Natural killer cell (primary cell): ENCODE results near the gene GRIN1. TPM values are rescaled to one million over a fixed set of nuclear protein-coding genes. Genes with fewer than 3 reads are reported as not detected.
A peak's percentile ranks its signal among the peaks of the same experiment; 100 is the strongest.

ENCODE experiments used
- ATAC-seq, 3 donors: fragments of 150-1000 bp in 2 of 3; fragments of 200-7000 bp in 1 of 3; cut with Tn5 transposase; 1 replicate in 1 of 3; 2 replicates in 2 of 3; pipeline ENCODE4 v1.10.0; 2021; ENCODE audit warnings: mild to moderate bottlenecking in 2 of 3, moderate library complexity in 2 of 3
- DNase-seq, 2 donors: peaks; one replicate each; pipeline versions ENCODE4 v3.0.0 to v3.0.0-alpha.2; 2013 to 2021; ENCODE audit warnings: mixed read lengths in 1 of 2
- H3K27ac ChIP-seq: one replicate; pipeline ENCODE4 v1.5.1; 2013; ENCODE audit warnings: mild to moderate bottlenecking, low read length
- H3K27me3 ChIP-seq: one replicate; pipeline ENCODE4 v1.6.1; 2013; ENCODE audit warnings: low read length; ENCODE audit not compliant: control insufficient read depth, insufficient read depth
- H3K36me3 ChIP-seq: one replicate; pipeline ENCODE4 v1.6.1; 2013; ENCODE audit warnings: low read length; ENCODE audit not compliant: control insufficient read depth, insufficient read depth
- H3K4me1 ChIP-seq: one replicate; pipeline ENCODE4 v1.6.1; 2013; ENCODE audit warnings: low read length; ENCODE audit not compliant: control insufficient read depth, insufficient read depth
- H3K4me3 ChIP-seq: one replicate; pipeline ENCODE4 v1.5.1; 2013; ENCODE audit warnings: low read length
- H3K9me3 ChIP-seq: one replicate; pipeline ENCODE4 v1.6.1; 2013; ENCODE audit warnings: low read length; ENCODE audit not compliant: control insufficient read depth, insufficient read depth
- H3K27ac Mint-ChIP-seq, 2 donors: one replicate each; pipeline ENCODE4 v1.8.0; 2022; ENCODE audit warnings: mild to moderate bottlenecking in 2 of 2, mixed read lengths in 2 of 2, moderate library complexity in 1 of 2
- H3K27me3 Mint-ChIP-seq, 2 donors: one replicate each; pipeline ENCODE4 v1.8.0; 2022; ENCODE audit warnings: low read depth in 2 of 2, mixed read lengths in 2 of 2
- H3K36me3 Mint-ChIP-seq: one replicate; pipeline ENCODE4 v1.8.0; 2022; ENCODE audit warnings: mixed read lengths
- H3K4me1 Mint-ChIP-seq, 2 donors: one replicate each; pipeline ENCODE4 v1.8.0; 2022; ENCODE audit warnings: mixed read lengths in 2 of 2
- H3K4me3 Mint-ChIP-seq: one replicate; pipeline ENCODE4 v1.8.0; 2022; ENCODE audit warnings: mild to moderate bottlenecking, moderate library complexity, mixed read lengths
- H3K9me3 Mint-ChIP-seq, 2 donors: one replicate each; pipeline ENCODE4 v1.8.0; 2022; ENCODE audit warnings: mixed read lengths in 2 of 2
- WGBS: methylation state at CpG from one replicate; pipeline ENCODE4 v1.1.7; 2013; ENCODE audit warnings: missing lambda C conversion rate; ENCODE audit not compliant: insufficient coverage; 5-methylcytosine and 5-hydroxymethylcytosine counted together
- intact Hi-C: fragments of 100-400 bp; cut with micrococcal nuclease; formaldehyde crosslinking; loops from one replicate; pipeline ENCODE4 v1.14.2; 2022
- total RNA-seq, 4 donors: library from RNA; stranded (reverse); fragments of 120-200 nt in 1 of 4; gene quantifications; one replicate each; pipeline versions ENCODE4 v1.2.3 to v1.2.4, GENCODE V29; 2013 to 2022
- TF ChIP-seq, protein P1 (sequence below): fragments of 200-600 bp; IDR thresholded peaks from one replicate; pipeline ENCODE4 v1.8.0; 2022; ENCODE audit warnings: antibody characterized with exemption

The GRIN1 gene
- total RNA-seq, 3 donors from 2014 or later (not counting 1 experiment from before 2014, with no cell fraction given) = not detected

DNA sequence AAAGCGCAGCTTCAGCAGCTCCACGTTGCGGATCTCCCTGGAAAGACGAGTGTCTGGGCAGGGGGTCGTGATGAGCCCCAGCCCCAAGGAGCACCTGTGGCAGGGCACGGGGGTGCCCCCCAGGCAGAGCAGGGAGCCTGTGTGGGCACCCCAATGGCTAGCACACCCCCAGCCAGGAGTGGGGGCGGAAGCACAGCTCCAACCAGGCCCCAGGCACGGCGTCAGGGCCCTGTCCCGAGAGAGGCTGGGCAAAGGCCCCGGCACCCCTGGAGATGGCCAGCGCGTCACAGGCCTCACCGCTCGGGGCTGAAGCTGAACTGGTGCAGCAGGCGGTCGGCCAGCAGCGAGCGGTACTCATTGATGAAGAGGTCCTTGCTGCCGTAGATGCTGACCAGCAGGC lies 41.5 kb downstream of the GRIN1 start:
- peaks cover 63% of the 10 kb centered on the region for H3K36me3 ChIP-seq
- H3K9me3 ChIP-seq = no peaks in the 10 kb centered on the region
- H3K27me3 ChIP-seq = no peaks in the 10 kb centered on the region
- no peak overlapping the region for H3K27ac ChIP-seq
- H3K9me3 Mint-ChIP-seq = no peaks in the 10 kb centered on the region
- TF ChIP-seq, protein P1, sequence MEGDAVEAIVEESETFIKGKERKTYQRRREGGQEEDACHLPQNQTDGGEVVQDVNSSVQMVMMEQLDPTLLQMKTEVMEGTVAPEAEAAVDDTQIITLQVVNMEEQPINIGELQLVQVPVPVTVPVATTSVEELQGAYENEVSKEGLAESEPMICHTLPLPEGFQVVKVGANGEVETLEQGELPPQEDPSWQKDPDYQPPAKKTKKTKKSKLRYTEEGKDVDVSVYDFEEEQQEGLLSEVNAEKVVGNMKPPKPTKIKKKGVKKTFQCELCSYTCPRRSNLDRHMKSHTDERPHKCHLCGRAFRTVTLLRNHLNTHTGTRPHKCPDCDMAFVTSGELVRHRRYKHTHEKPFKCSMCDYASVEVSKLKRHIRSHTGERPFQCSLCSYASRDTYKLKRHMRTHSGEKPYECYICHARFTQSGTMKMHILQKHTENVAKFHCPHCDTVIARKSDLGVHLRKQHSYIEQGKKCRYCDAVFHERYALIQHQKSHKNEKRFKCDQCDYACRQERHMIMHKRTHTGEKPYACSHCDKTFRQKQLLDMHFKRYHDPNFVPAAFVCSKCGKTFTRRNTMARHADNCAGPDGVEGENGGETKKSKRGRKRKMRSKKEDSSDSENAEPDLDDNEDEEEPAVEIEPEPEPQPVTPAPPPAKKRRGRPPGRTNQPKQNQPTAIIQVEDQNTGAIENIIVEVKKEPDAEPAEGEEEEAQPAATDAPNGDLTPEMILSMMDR = no peak
- peaks cover 5% of the 10 kb centered on the region for H3K4me1 ChIP-seq
- intact Hi-C loops = no loop called here
- WGBS = 97% methylated on average over 20 of the region's 20 CpGs
- no peaks in the 10 kb centered on the region for H3K36me3 Mint-ChIP-seq
- H3K27ac Mint-ChIP-seq = no peak overlapping the region
- H3K4me1 Mint-ChIP-seq = peaks cover 0 to 9% of the 10 kb centered on the region in 2 donors
- no peak overlapping the region for H3K4me3 ChIP-seq
- DNase-seq (no peak), ATAC-seq (no peak)
- no peak overlapping the region for H3K4me3 Mint-ChIP-seq
- no peaks in the 10 kb centered on the region for H3K27me3 Mint-ChIP-seq

DNA sequence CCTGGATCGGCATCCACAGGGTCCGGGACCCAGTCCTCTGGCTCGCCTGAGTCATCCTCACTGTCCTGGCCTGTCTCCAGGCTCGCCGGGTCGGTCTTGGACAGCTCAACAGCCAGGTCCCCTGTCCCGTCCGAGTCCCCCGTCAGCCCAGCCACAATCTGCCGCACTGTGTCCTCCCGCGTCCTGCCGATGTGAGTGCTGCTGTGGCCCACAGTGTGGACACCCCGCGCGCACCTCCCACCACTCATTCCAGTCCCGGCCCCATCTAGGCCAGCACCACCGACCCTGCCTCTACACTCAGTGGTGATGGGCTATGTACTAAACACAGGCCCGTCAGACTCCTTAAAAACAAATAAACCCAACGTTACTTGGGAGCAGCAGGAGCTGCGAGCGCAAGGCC lies 42.7 kb downstream of the GRIN1 start:
- Mint-ChIP-seq H3K36me3 (no peaks in the 10 kb centered on the region), H3K27ac (no peak overlapping the region), H3K4me3 (peak overlapping the region; percentile 57), H3K27me3 (no peaks in the 10 kb centered on the region), H3K9me3 (no peaks in the 10 kb centered on the region), H3K4me1 (peaks cover 2 to 9% of the 10 kb centered on the region in 2 donors)
- H3K27ac ChIP-seq = no peak overlapping the region
- H3K27me3 ChIP-seq = no peaks in the 10 kb centered on the region
- intact Hi-C loops = no loop called here
- no peak for DNase-seq
- H3K9me3 ChIP-seq = no peaks in the 10 kb centered on the region
- H3K36me3 ChIP-seq = peaks cover 70% of the 10 kb centered on the region
- H3K4me3 ChIP-seq = no peak overlapping the region
- TF ChIP-seq, protein P1 = no peak
- H3K4me1 ChIP-seq = peaks cover 15% of the 10 kb centered on the region
- ATAC-seq = no peak
- 98% methylated on average over 22 of the region's 22 CpGs for WGBS

DNA sequence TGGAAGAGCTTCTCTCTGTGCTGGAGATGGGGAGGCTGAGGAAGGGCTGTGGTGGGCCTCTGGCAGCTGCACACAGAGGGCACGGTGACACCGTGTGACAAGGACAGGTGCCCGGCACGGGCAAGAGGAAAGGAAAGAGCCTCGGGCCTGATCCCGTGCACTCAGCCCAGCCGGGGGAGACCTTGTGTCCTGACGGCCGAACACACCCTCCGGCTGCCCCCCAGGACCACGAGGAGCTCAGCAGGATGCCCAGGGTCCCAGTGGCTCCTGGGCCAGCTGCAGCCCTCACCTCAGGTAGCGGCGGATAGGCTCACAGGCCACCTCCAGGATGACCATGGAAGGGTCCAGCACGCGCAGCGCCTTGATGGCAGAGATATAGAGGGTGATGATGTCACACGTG lies 43.9 kb downstream of the GRIN1 start:
- peaks cover 70% of the 10 kb centered on the region for H3K36me3 ChIP-seq

More for the DNA sequence above, 43.9 kb downstream of the GRIN1 start:
- H3K9me3 Mint-ChIP-seq = no peaks in the 10 kb centered on the region
- Histone ChIP-seq H3K27me3 (no peaks in the 10 kb centered on the region), H3K9me3 (no peaks in the 10 kb centered on the region), H3K27ac (no peak overlapping the region), H3K4me3 (no peak overlapping the region), H3K4me1 (peaks cover 26% of the 10 kb centered on the region)
- H3K27me3 Mint-ChIP-seq = no peaks in the 10 kb centered on the region
- no peak for DNase-seq
- H3K27ac Mint-ChIP-seq = no peak overlapping the region
- no peak overlapping the region for H3K4me3 Mint-ChIP-seq
- H3K4me1 Mint-ChIP-seq = peaks cover 14 to 20% of the 10 kb centered on the region in 2 donors
- no peak for ATAC-seq
- WGBS = 98% methylated on average over 17 of the region's 17 CpGs
- TF ChIP-seq, protein P1 = no peak
- intact Hi-C loops = no loop called here
- H3K36me3 Mint-ChIP-seq = no peaks in the 10 kb centered on the region
